GM23338 (cell line): ENCODE measurements around the gene MTHFD2L. TPM values are rescaled to one million over a fixed set of nuclear protein-coding genes. Genes with fewer than 3 reads are reported as not detected.

ENCODE experiments used
- ATAC-seq: fragments of 200-7000 bp; cut with Tn5 transposase; 3 replicates; pipeline ENCODE4 v1.9.1; 2020
- DNase-seq: peaks from one replicate; pipeline ENCODE4 v3.0.0-alpha.2; 2015; ENCODE audit warnings: low spot score
- H2AFZ ChIP-seq: fragments of 200-600 bp; sonication (generic); 2 replicates; pipeline ENCODE4 v1.8.0; 2016; ENCODE audit warnings: antibody characterized with exemption, mild to moderate bottlenecking, moderate library complexity
- H3F3A ChIP-seq: fragments of 200-600 bp; sonication (generic); replicated peaks from 2 replicates; pipeline ENCODE4 v1.8.0; 2017; ENCODE audit warnings: antibody characterized with exemption, mixed run types, low read depth
- H3K27ac ChIP-seq: fragments of 200-600 bp; sonication (generic); 2 replicates; pipeline ENCODE4 v1.6.1; 2016; ENCODE audit warnings: low read depth
- H3K27me3 ChIP-seq: fragments of 200-600 bp; sonication (generic); 2 replicates; pipeline ENCODE4 v1.8.0; 2016; ENCODE audit warnings: mild to moderate bottlenecking, mixed run types, moderate library complexity; ENCODE audit not compliant: insufficient read depth
- H3K36me3 ChIP-seq: fragments of 200-600 bp; sonication (generic); 2 replicates; pipeline ENCODE4 v1.8.0; 2016; ENCODE audit warnings: mild to moderate bottlenecking; ENCODE audit not compliant: insufficient read depth
- H3K4me1 ChIP-seq: fragments of 200-600 bp; sonication (generic); 2 replicates; pipeline ENCODE4 v1.8.0; 2016; ENCODE audit warnings: mild to moderate bottlenecking, moderate library complexity; ENCODE audit not compliant: insufficient read depth
- H3K4me2 ChIP-seq: fragments of 200-600 bp; sonication (generic); 2 replicates; pipeline ENCODE4 v1.7.1; 2017; ENCODE audit warnings: mixed run types
- H3K4me3 ChIP-seq: fragments of 200-600 bp; sonication (generic); 2 replicates; pipeline ENCODE4 v1.6.1; 2016; ENCODE audit warnings: mixed run types
- H3K79me2 ChIP-seq: fragments of 200-600 bp; sonication (generic); replicated peaks from 2 replicates; pipeline ENCODE4 v1.8.0; 2017; ENCODE audit warnings: mild to moderate bottlenecking; ENCODE audit not compliant: insufficient read depth
- H3K9me2 ChIP-seq: fragments of 200-600 bp; sonication (generic); 2 replicates; pipeline ENCODE4 v1.8.0; 2017; ENCODE audit not compliant: insufficient read depth
- H4K20me1 ChIP-seq: fragments of 200-600 bp; sonication (generic); replicated peaks from 2 replicates; pipeline ENCODE4 v1.8.0; 2017; ENCODE audit warnings: mild to moderate bottlenecking; ENCODE audit not compliant: insufficient read depth
- H3K27ac Mint-ChIP-seq: 2 replicates; pipeline ENCODE4 v1.8.0; 2020; ENCODE audit warnings: inconsistent platforms, mild to moderate bottlenecking, moderate library complexity, mixed read lengths
- H3K27me3 Mint-ChIP-seq: 3 replicates; pipeline ENCODE4 v1.8.0; 2022; ENCODE audit warnings: low read depth, mild to moderate bottlenecking, moderate library complexity, mixed read lengths, inconsistent platforms; ENCODE audit not compliant: insufficient read depth, poor library complexity
- H3K36me3 Mint-ChIP-seq: 3 replicates; pipeline ENCODE4 v1.8.0; 2021; ENCODE audit warnings: low read depth, mild to moderate bottlenecking, inconsistent platforms, moderate library complexity, mixed read lengths
- H3K4me1 Mint-ChIP-seq: 3 replicates; pipeline ENCODE4 v1.8.0; 2020; ENCODE audit warnings: mild to moderate bottlenecking, inconsistent platforms, mixed read lengths
- H3K4me3 Mint-ChIP-seq: 3 replicates; pipeline ENCODE4 v1.8.0; 2021; ENCODE audit warnings: moderate library complexity, mild to moderate bottlenecking, inconsistent platforms, mixed read lengths
- H3K9me3 Mint-ChIP-seq: 3 replicates; pipeline ENCODE4 v1.8.0; 2020; ENCODE audit warnings: moderate library complexity, mild to moderate bottlenecking, inconsistent platforms, mixed read lengths
- CTCF ChIP-seq, 2 experiments: fragments of 200-600 bp in 1 of 2; sonication (generic) in 1 of 2; conservative IDR thresholded peaks; 2 replicates each; pipeline versions ENCODE4 v1.5.1 to v1.6.1; 2016 to 2017; ENCODE audit warnings: antibody characterized with exemption in 2 of 2, low read depth in 2 of 2, mild to moderate bottlenecking in 2 of 2, moderate library complexity in 1 of 2
- EZH2 ChIP-seq: fragments of 200-600 bp; sonication (generic); IDR thresholded peaks from one replicate; pipeline ENCODE4 v1.8.0; 2017; ENCODE audit warnings: antibody characterized with exemption, mild to moderate bottlenecking, low read depth; ENCODE audit not compliant: unreplicated experiment
- NANOG ChIP-seq: IDR thresholded peaks from 2 replicates; pipeline ENCODE4 v1.6.1; 2016; ENCODE audit warnings: antibody characterized with exemption, borderline replicate concordance
- POLR2AphosphoS5 ChIP-seq: IDR thresholded peaks from 2 replicates; pipeline ENCODE4 v1.6.1; 2016; ENCODE audit warnings: antibody characterized with exemption, low read depth
- ZNF462 ChIP-seq: fragments of 250-450 bp; sonication (Bioruptor Pico); IDR thresholded peaks from 2 replicates; pipeline ENCODE4 v1.5.0; 2020; ENCODE audit warnings: mild to moderate bottlenecking, moderate library complexity
- polyA plus RNA-seq: library from polyadenylated mRNA; unstranded; fragments of >200 nt; fragmentation: Nextera tagmentation; extraction: Ambion mirVana; gene quantifications from 2 replicates; pipeline ENCODE4 v1.2.1, GENCODE V29; 2016
- total RNA-seq: library from RNA; depleted of rRNA; stranded (reverse); fragments of >200 nt; shearing (Covaris generic); gene quantifications from 2 replicates; pipeline ENCODE4 v1.2.3, GENCODE V29; 2014

Gene MTHFD2L
- total and polyA plus RNA-seq, 2 experiments from 2014 or later = 24.4 to 35.7 TPM

GRCh38 chr4:74228691-74229640 is 71.0 kb downstream of the MTHFD2L start:
- ATAC-seq (peak; percentile 99), DNase-seq (peak; percentile 93)
- Mint-ChIP-seq H3K4me1 (no peaks in the 10 kb centered on the region), H3K27me3 (no peaks in the 10 kb centered on the region), H3K36me3 (no peaks in the 10 kb centered on the region), H3K4me3 (no peak overlapping the region), H3K27ac (no peak overlapping the region; the same call in 1 of the 2 replicates), H3K9me3 (no peaks in the 10 kb centered on the region)
- no peaks in the 10 kb centered on the region for H3K27me3 ChIP-seq
- H3K79me2 ChIP-seq = no peaks in the 10 kb centered on the region
- 0 out of 2 replicates have a peak, but pooled peaks have one; percentile 42 for TF ChIP-seq ZNF462 (CRISPR knock-in tag)
- TF ChIP-seq CTCF (conservative IDR thresholded peaks at IDR 0.05; ENCODE audit: low read depth in 2 of 2) = peak; percentile 95 to 99
- TF ChIP-seq EZH2 = no peak
- TF ChIP-seq NANOG = no peak
- TF ChIP-seq POLR2AphosphoS5 = no peak
- no peaks in the 10 kb centered on the region for H3K36me3 ChIP-seq
- no peaks in the 10 kb centered on the region for H3K9me2 ChIP-seq
- H3K4me2 ChIP-seq = no peak overlapping the region
- no peak overlapping the region for H2AFZ ChIP-seq
- H3K27ac ChIP-seq = no peak overlapping the region
- H3K4me1 ChIP-seq = no peaks in the 10 kb centered on the region
- no peaks in the 10 kb centered on the region for H4K20me1 ChIP-seq
- no peak overlapping the region for H3K4me3 ChIP-seq
- H3F3A ChIP-seq = no peaks in the 10 kb centered on the region
